ENCODE measurements around the gene SRCIN1.
"Not testable (repeated sequence)": the region's sequence is repeated elsewhere in the genome, so short reads cannot be mapped to it uniquely, and the experiment has no call there.

SRCIN1 gene

GRCh38 chr17:38532451-38532850 is 73.3 kb downstream of the SRCIN1 start:
- H4K8ac ChIP-seq (ENCODE audit: low read length), result no peak overlapping the region
- no peak overlapping the region for H2AK5ac ChIP-seq (ENCODE audit: low read length, severe bottlenecking)
- no peak overlapping the region for H4K91ac ChIP-seq (ENCODE audit: low read length)
- H3K4me3 ChIP-seq (ENCODE audit: insufficient read depth in 1 of 2, low read depth in 1 of 2, low read length in 2 of 2), result no peak overlapping the region
- H2BK15ac ChIP-seq (ENCODE audit: low read depth, poor library complexity, severe bottlenecking), result no peak overlapping the region
- H2AFZ ChIP-seq (ENCODE audit: low read depth, low read length), result no peak overlapping the region
- H3K79me1 ChIP-seq (replicated peaks; ENCODE audit: low read length, poor library complexity, severe bottlenecking), result no peaks in the 10 kb centered on the region
- DNase-seq, result no peak
- no peaks in the 10 kb centered on the region for H3K9me3 ChIP-seq (ENCODE audit: control insufficient read depth, low read length)
- H2BK12ac ChIP-seq (ENCODE audit: low read length in 2 of 2), result no peak overlapping the region
- H2BK5ac ChIP-seq (ENCODE audit: low read depth, low read length, poor library complexity, severe bottlenecking), result no peak overlapping the region
- H3K18ac ChIP-seq (ENCODE audit: low read depth in 1 of 2, low read length in 2 of 2), result no peak overlapping the region
- no peak overlapping the region for H2BK120ac ChIP-seq (ENCODE audit: low read depth, low read length)
- peaks cover 46 to 73% of the 10 kb centered on the region in 2 experiments for H3K27me3 ChIP-seq (ENCODE audit: control insufficient read depth in 1 of 2, insufficient read depth in 1 of 2, low read length in 2 of 2)
- no peak overlapping the region for H3K23ac ChIP-seq (ENCODE audit: low read length in 2 of 2)
- no peak overlapping the region for H3K27ac ChIP-seq (ENCODE audit: low read length, poor library complexity, severe bottlenecking)
- WGBS, result 90% methylated on average over 15 of the region's 16 CpGs
- H3K4me2 ChIP-seq (ENCODE audit: low read length, poor library complexity, severe bottlenecking), result no peak overlapping the region
- H3K4me1 ChIP-seq (ENCODE audit: control insufficient read depth, insufficient read depth, low read depth, low read length), result peaks cover 7% of the 10 kb centered on the region
- H3K14ac ChIP-seq (ENCODE audit: low read length in 2 of 2), result no peak overlapping the region
- no peak overlapping the region for H3K9ac ChIP-seq (ENCODE audit: low read length)
- H3K36me3 ChIP-seq (ENCODE audit: control insufficient read depth in 1 of 2, insufficient read depth in 2 of 2, low read depth in 1 of 2, low read length in 2 of 2), result no peaks in the 10 kb centered on the region
- H3K4ac ChIP-seq (ENCODE audit: low read depth in 1 of 2, low read length in 2 of 2), result no peak overlapping the region

- not testable (repeated sequence) for H2BK5ac ChIP-seq (ENCODE audit: low read depth, low read length, poor library complexity, severe bottlenecking); H2AFZ ChIP-seq (ENCODE audit: low read depth, low read length); H3K36me3 ChIP-seq (ENCODE audit: control insufficient read depth in 1 of 2, insufficient read depth in 2 of 2, low read depth in 1 of 2, low read length in 2 of 2); H3K4ac ChIP-seq (ENCODE audit: low read depth in 1 of 2, low read length in 2 of 2); H3K4me1 ChIP-seq (ENCODE audit: control insufficient read depth, insufficient read depth, low read depth, low read length); H3K23ac ChIP-seq (ENCODE audit: low read length in 2 of 2); H2BK12ac ChIP-seq (ENCODE audit: low read length in 2 of 2); H3K4me2 ChIP-seq (ENCODE audit: low read length, poor library complexity, severe bottlenecking); H3K4me3 ChIP-seq (ENCODE audit: insufficient read depth in 1 of 2, low read depth in 1 of 2, low read length in 2 of 2); H3K9me3 ChIP-seq (ENCODE audit: control insufficient read depth, low read length); H4K91ac ChIP-seq (ENCODE audit: low read length); H3K79me1 ChIP-seq (replicated peaks; ENCODE audit: low read length, poor library complexity, severe bottlenecking); H2BK15ac ChIP-seq (ENCODE audit: low read depth, poor library complexity, severe bottlenecking); H2BK120ac ChIP-seq (ENCODE audit: low read depth, low read length); H4K8ac ChIP-seq (ENCODE audit: low read length); H3K27ac ChIP-seq (ENCODE audit: low read length, poor library complexity, severe bottlenecking); H3K14ac ChIP-seq (ENCODE audit: low read length in 2 of 2); DNase-seq; H2AK5ac ChIP-seq (ENCODE audit: low read length, severe bottlenecking); H3K9ac ChIP-seq (ENCODE audit: low read length); H3K18ac ChIP-seq (ENCODE audit: low read depth in 1 of 2, low read length in 2 of 2)
- 87% methylated on average over 8 of the region's 11 CpGs for WGBS
- H3K27me3 ChIP-seq (ENCODE audit: control insufficient read depth in 1 of 2, insufficient read depth in 1 of 2, low read length in 2 of 2), result peaks cover 45 to 75% of the 10 kb centered on the region in 2 experiments
These were observed 74.0 kb downstream of the SRCIN1 start for GRCh38 chr17:38531761-38532160.

DNA sequence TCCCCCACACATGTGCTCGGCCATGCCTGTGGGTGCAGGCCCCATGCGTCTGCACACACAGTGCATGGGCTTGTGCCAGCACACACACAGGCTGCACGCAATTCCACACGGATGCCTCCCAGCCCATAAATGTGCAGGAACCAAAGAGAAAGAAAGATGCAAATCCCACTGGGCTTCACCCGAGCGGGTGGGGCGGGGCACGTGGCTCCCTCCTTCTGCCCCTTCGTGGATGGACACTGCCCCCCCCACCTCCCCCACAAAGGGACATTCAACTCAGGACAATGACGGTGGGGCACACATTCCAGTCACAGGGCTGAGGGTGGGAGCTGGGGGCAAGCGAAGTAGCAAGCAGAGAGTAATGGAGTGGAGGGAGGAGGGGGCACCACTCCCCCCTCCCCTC is 74.9 kb downstream of the SRCIN1 start:
- not testable (repeated sequence) for H3K14ac ChIP-seq (ENCODE audit: low read length in 2 of 2); H3K4me2 ChIP-seq (ENCODE audit: low read length, poor library complexity, severe bottlenecking)

DNA sequence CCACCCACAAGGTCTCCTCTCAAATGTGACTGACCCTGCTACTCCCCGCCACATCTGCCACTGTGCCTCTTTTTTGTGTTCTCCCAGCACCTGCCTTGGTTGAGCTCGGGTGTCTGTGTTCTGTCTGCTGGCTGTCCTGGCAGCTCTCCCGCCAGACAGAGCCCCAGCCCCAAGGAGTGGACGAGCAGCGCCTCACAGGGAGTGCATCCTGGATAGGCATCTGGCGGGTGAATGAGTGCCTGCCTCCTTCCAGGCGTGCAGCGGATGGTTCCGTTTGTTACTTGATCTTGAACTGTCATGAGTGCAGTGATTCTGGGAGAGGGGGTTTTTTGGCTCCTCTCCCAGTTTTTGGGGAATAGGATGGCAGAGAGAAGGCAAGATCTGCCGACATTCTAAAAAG is 77.6 kb downstream of the SRCIN1 start:
- H3K9ac ChIP-seq (ENCODE audit: low read length); H3K4me2 ChIP-seq (ENCODE audit: low read length, poor library complexity, severe bottlenecking); H3K4me1 ChIP-seq (ENCODE audit: control insufficient read depth, insufficient read depth, low read depth, low read length); H3K9me3 ChIP-seq (ENCODE audit: control insufficient read depth, low read length); H3K14ac ChIP-seq (ENCODE audit: low read length in 2 of 2); H4K8ac ChIP-seq (ENCODE audit: low read length); H3K4ac ChIP-seq (ENCODE audit: low read depth in 1 of 2, low read length in 2 of 2); H3K79me1 ChIP-seq (replicated peaks; ENCODE audit: low read length, poor library complexity, severe bottlenecking); H3K36me3 ChIP-seq (ENCODE audit: control insufficient read depth in 1 of 2, insufficient read depth in 2 of 2, low read depth in 1 of 2, low read length in 2 of 2); H3K4me3 ChIP-seq (ENCODE audit: insufficient read depth in 1 of 2, low read depth in 1 of 2, low read length in 2 of 2); H3K27ac ChIP-seq (ENCODE audit: low read length, poor library complexity, severe bottlenecking); H2BK15ac ChIP-seq (ENCODE audit: low read depth, poor library complexity, severe bottlenecking); H2BK5ac ChIP-seq (ENCODE audit: low read depth, low read length, poor library complexity, severe bottlenecking); H2BK120ac ChIP-seq (ENCODE audit: low read depth, low read length); H2AK5ac ChIP-seq (ENCODE audit: low read length, severe bottlenecking); H3K18ac ChIP-seq (ENCODE audit: low read depth in 1 of 2, low read length in 2 of 2); H3K23ac ChIP-seq (ENCODE audit: low read length in 2 of 2); H2BK12ac ChIP-seq (ENCODE audit: low read length in 2 of 2); H2AFZ ChIP-seq (ENCODE audit: low read depth, low read length); DNase-seq; H4K91ac ChIP-seq (ENCODE audit: low read length): not testable (repeated sequence)
- H3K27me3 ChIP-seq (ENCODE audit: control insufficient read depth in 1 of 2, insufficient read depth in 1 of 2, low read length in 2 of 2), result peaks cover 19 to 50% of the 10 kb centered on the region in 2 experiments
- 44% methylated on average over 10 of the region's 10 CpGs for WGBS

More for the DNA sequence above, 74.9 kb downstream of the SRCIN1 start:
- H3K18ac ChIP-seq (ENCODE audit: low read depth in 1 of 2, low read length in 2 of 2); H3K4ac ChIP-seq (ENCODE audit: low read depth in 1 of 2, low read length in 2 of 2); H3K36me3 ChIP-seq (ENCODE audit: control insufficient read depth in 1 of 2, insufficient read depth in 2 of 2, low read depth in 1 of 2, low read length in 2 of 2); H3K9me3 ChIP-seq (ENCODE audit: control insufficient read depth, low read length); H3K4me3 ChIP-seq (ENCODE audit: insufficient read depth in 1 of 2, low read depth in 1 of 2, low read length in 2 of 2); H2BK12ac ChIP-seq (ENCODE audit: low read length in 2 of 2); DNase-seq; H2BK120ac ChIP-seq (ENCODE audit: low read depth, low read length); H3K23ac ChIP-seq (ENCODE audit: low read length in 2 of 2); H2BK15ac ChIP-seq (ENCODE audit: low read depth, poor library complexity, severe bottlenecking); H3K9ac ChIP-seq (ENCODE audit: low read length); H3K27ac ChIP-seq (ENCODE audit: low read length, poor library complexity, severe bottlenecking); H4K8ac ChIP-seq (ENCODE audit: low read length); H4K91ac ChIP-seq (ENCODE audit: low read length); H2AFZ ChIP-seq (ENCODE audit: low read depth, low read length); H3K79me1 ChIP-seq (replicated peaks; ENCODE audit: low read length, poor library complexity, severe bottlenecking); H3K4me1 ChIP-seq (ENCODE audit: control insufficient read depth, insufficient read depth, low read depth, low read length); H2BK5ac ChIP-seq (ENCODE audit: low read depth, low read length, poor library complexity, severe bottlenecking); H2AK5ac ChIP-seq (ENCODE audit: low read length, severe bottlenecking): not testable (repeated sequence)
- 91% methylated on average over 4 of the region's 11 CpGs for WGBS
- H3K27me3 ChIP-seq (ENCODE audit: control insufficient read depth in 1 of 2, insufficient read depth in 1 of 2, low read length in 2 of 2), result peaks cover 36 to 71% of the 10 kb centered on the region in 2 experiments
